Fibroblast of lung (primary cell): Measurements from ENCODE around the gene ULK3.

Experiments
- CTCF ChIP-seq, 2 donors: IDR thresholded peaks in 1 of 2; conservative IDR thresholded peaks in 1 of 2; 1 replicate in 1 of 2; 2 replicates in 1 of 2; pipeline ENCODE4 v1.5.1; 2011 to 2012; ENCODE audit warnings: low read length in 2 of 2, control low read depth in 1 of 2, inconsistent platforms in 1 of 2, low read depth in 1 of 2, mild to moderate bottlenecking in 1 of 2
- EZH2 ChIP-seq: IDR thresholded peaks from 2 replicates; pipeline ENCODE4 v1.5.1; 2012; ENCODE audit warnings: low read length, control low read depth, mild to moderate bottlenecking; ENCODE audit errors: missing control alignments

- no peak for TF ChIP-seq CTCF (conservative IDR thresholded peaks at IDR 0.05 in 1 of 2, IDR thresholded peaks at IDR 0.05 in 1 of 2; ENCODE audit: low read depth in 1 of 2, low read length in 2 of 2)
- TF ChIP-seq EZH2: no peak
Measured at GRCh38 chr15:74794970-74795349, 48.0 kb downstream of the ULK3 start.
